Forelimb muscle (tissue), 1 donor: ENCODE measurements around the gene EPAS1. TPM values are rescaled to one million over a fixed set of nuclear protein-coding genes. Genes with fewer than 3 reads are reported as not detected.

Source experiments
- polyA plus RNA-seq: library from polyadenylated mRNA; unstranded; fragments of 120-200 nt; gene quantifications from one replicate; pipeline ENCODE4 v1.2.1, GENCODE V29; 2013; ENCODE audit not compliant: insufficient read length

EPAS1 gene
- polyA plus RNA-seq, 1 donor: 29.6 TPM

Other genes starting within 250 kb of the EPAS1 start
- not detected for gene TMEM247, start 182.2 kb downstream of the EPAS1 start, polyA plus RNA-seq
- gene RHOQ, start 245.1 kb downstream of the EPAS1 start, polyA plus RNA-seq: 95.7 TPM
- 4.8 TPM for gene ATP6V1E2, start 245.2 kb downstream of the EPAS1 start, polyA plus RNA-seq